Osteoblast (primary cell): ENCODE measurements around the gene GIPC1. TPM values are rescaled to one million over a fixed set of nuclear protein-coding genes. Genes with fewer than 3 reads are reported as not detected.

Experiments
- DNase-seq: peaks from one replicate; pipeline ENCODE4 v3.0.0; 2011; ENCODE audit warnings: low spot score, mixed read lengths; ENCODE audit not compliant: insufficient read length; ENCODE audit errors: missing footprints
- H2AFZ ChIP-seq: 2 replicates; pipeline ENCODE4 v1.6.0; 2011; ENCODE audit warnings: mild to moderate bottlenecking, low read length
- H3K27ac ChIP-seq: 2 replicates; pipeline ENCODE4 v1.5.1; 2011; ENCODE audit warnings: mild to moderate bottlenecking, low read depth, low read length, moderate library complexity
- H3K27me3 ChIP-seq: 2 replicates; pipeline ENCODE4 v1.6.0; 2012; ENCODE audit warnings: mild to moderate bottlenecking, control low read depth, inconsistent platforms, low read length, moderate library complexity; ENCODE audit not compliant: insufficient read depth
- H3K36me3 ChIP-seq: 2 replicates; pipeline ENCODE4 v1.5.1; 2011; ENCODE audit warnings: mild to moderate bottlenecking, low read length, control low read depth, moderate library complexity; ENCODE audit not compliant: insufficient read depth
- H3K4me1 ChIP-seq: 2 replicates; pipeline ENCODE4 v1.5.1; 2011; ENCODE audit warnings: mild to moderate bottlenecking, low read length, control low read depth, moderate library complexity; ENCODE audit not compliant: insufficient read depth
- H3K4me2 ChIP-seq: 2 replicates; pipeline ENCODE4 v1.6.0; 2011; ENCODE audit warnings: mild to moderate bottlenecking, low read length; ENCODE audit not compliant: insufficient read depth
- H3K4me3 ChIP-seq: fragments of 200-600 bp; sonication (generic); 3 replicates; pipeline ENCODE4 v1.5.1; 2012; ENCODE audit warnings: mild to moderate bottlenecking, low read length, inconsistent platforms; ENCODE audit not compliant: insufficient read depth
- H3K79me2 ChIP-seq: 2 replicates; pipeline ENCODE4 v1.6.0; 2012; ENCODE audit warnings: mild to moderate bottlenecking, low read length, control low read depth, inconsistent platforms; ENCODE audit not compliant: insufficient read depth
- H3K9me3 ChIP-seq: 2 replicates; pipeline ENCODE4 v1.5.1; 2011; ENCODE audit warnings: low read depth, low read length, control low read depth
- H4K20me1 ChIP-seq: 2 replicates; pipeline ENCODE4 v1.6.0; 2012; ENCODE audit warnings: mild to moderate bottlenecking, low read length, control low read depth; ENCODE audit not compliant: insufficient read depth
- total RNA-seq: library from RNA; depleted of rRNA; stranded (reverse); fragments of >200 nt; gene quantifications from 2 replicates; pipeline ENCODE4 v1.2.3, GENCODE V29; 2012
- TF ChIP-seq, protein P1 (sequence below): IDR thresholded peaks from 2 replicates; pipeline ENCODE4 v1.5.1; 2011; ENCODE audit warnings: mild to moderate bottlenecking, low read depth, low read length, moderate library complexity; ENCODE audit errors: extremely low read depth

The GIPC1 gene
- total RNA-seq, 1 donor, result 115 TPM

- peak; percentile 21 for DNase-seq
- H3K4me1 ChIP-seq, result peaks cover 30% of the 10 kb centered on the region
- peaks cover 40% of the 10 kb centered on the region for H3K79me2 ChIP-seq
- no peaks in the 10 kb centered on the region for H3K27me3 ChIP-seq
- no peak overlapping the region for H3K4me3 ChIP-seq
- no peak overlapping the region for H3K4me2 ChIP-seq
- peaks cover 27% of the 10 kb centered on the region for H3K36me3 ChIP-seq
- TF ChIP-seq, protein P1, sequence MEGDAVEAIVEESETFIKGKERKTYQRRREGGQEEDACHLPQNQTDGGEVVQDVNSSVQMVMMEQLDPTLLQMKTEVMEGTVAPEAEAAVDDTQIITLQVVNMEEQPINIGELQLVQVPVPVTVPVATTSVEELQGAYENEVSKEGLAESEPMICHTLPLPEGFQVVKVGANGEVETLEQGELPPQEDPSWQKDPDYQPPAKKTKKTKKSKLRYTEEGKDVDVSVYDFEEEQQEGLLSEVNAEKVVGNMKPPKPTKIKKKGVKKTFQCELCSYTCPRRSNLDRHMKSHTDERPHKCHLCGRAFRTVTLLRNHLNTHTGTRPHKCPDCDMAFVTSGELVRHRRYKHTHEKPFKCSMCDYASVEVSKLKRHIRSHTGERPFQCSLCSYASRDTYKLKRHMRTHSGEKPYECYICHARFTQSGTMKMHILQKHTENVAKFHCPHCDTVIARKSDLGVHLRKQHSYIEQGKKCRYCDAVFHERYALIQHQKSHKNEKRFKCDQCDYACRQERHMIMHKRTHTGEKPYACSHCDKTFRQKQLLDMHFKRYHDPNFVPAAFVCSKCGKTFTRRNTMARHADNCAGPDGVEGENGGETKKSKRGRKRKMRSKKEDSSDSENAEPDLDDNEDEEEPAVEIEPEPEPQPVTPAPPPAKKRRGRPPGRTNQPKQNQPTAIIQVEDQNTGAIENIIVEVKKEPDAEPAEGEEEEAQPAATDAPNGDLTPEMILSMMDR, result no peak
- H3K9me3 ChIP-seq, result no peaks in the 10 kb centered on the region
- no peak overlapping the region for H3K27ac ChIP-seq
- no peak overlapping the region for H2AFZ ChIP-seq
- H4K20me1 ChIP-seq, result peaks cover 29% of the 10 kb centered on the region
These were observed 18.4 kb upstream of the GIPC1 start for GRCh38 chr19:14514215-14514863.

- Histone ChIP-seq H3K79me2 (peaks cover 34% of the 10 kb centered on the region), H4K20me1 (peaks cover 29% of the 10 kb centered on the region), H2AFZ (no peak overlapping the region), H3K27me3 (no peaks in the 10 kb centered on the region), H3K4me3 (no peak overlapping the region), H3K4me2 (no peak overlapping the region), H3K9me3 (no peaks in the 10 kb centered on the region), H3K36me3 (peaks cover 27% of the 10 kb centered on the region), H3K4me1 (peaks cover 36% of the 10 kb centered on the region), H3K27ac (no peak overlapping the region)
- peak; percentile 38 for DNase-seq
- TF ChIP-seq, protein P1, result no peak
These were observed 16.6 kb upstream of the GIPC1 start for GRCh38 chr19:14512406-14512961.

DNA sequence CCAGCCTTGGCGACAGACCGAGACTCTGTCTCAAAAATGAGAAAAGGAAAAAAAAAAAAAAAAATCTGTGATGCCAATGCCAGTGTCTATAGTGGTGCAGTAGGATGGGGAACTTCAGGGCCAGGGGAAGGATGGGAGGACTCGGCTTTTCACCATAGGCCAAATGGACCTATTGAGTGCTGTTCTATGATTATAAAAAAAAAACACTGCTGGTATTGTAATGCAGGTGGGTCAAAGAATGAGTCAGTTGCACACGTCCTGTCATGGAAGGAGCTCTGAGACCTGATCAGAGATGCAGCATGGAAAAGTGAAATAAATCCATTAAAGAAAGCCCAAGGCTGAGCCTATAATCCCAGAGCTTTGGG lies 15.3 kb upstream of the GIPC1 start:
- Histone ChIP-seq H3K4me3 (no peak overlapping the region), H3K27ac (peak overlapping the region; percentile 50), H3K79me2 (peaks cover 21% of the 10 kb centered on the region), H3K4me2 (no peak overlapping the region), H3K27me3 (no peaks in the 10 kb centered on the region), H2AFZ (no peak overlapping the region), H3K36me3 (peaks cover 26% of the 10 kb centered on the region), H3K4me1 (peaks cover 34% of the 10 kb centered on the region), H3K9me3 (no peaks in the 10 kb centered on the region), H4K20me1 (peaks cover 20% of the 10 kb centered on the region)
- TF ChIP-seq, protein P1, result no peak
- DNase-seq, result peak; percentile 34

GRCh38 chr19:14510311-14511228 lies 14.6 kb upstream of the GIPC1 start:
- TF ChIP-seq, protein P1, result no peak
- Histone ChIP-seq H3K4me1 (peaks cover 34% of the 10 kb centered on the region), H3K9me3 (no peaks in the 10 kb centered on the region), H3K4me3 (peak overlapping the region; percentile 47), H3K4me2 (peak overlapping the region; percentile 65), H3K36me3 (peaks cover 19% of the 10 kb centered on the region), H3K27me3 (no peaks in the 10 kb centered on the region), H3K27ac (peak overlapping the region; percentile 50), H2AFZ (no peak overlapping the region), H4K20me1 (peaks cover 13% of the 10 kb centered on the region), H3K79me2 (peaks cover 15% of the 10 kb centered on the region)
- peak; percentile 81 for DNase-seq
